ENCODE measurements around the gene TNIP3.
A peak's percentile ranks its signal among the peaks of the same experiment; 100 is the strongest.
"Not testable (repeated sequence)": the region's sequence is repeated elsewhere in the genome, so short reads cannot be mapped to it uniquely, and the experiment has no call there.

TNIP3 gene, protein sequence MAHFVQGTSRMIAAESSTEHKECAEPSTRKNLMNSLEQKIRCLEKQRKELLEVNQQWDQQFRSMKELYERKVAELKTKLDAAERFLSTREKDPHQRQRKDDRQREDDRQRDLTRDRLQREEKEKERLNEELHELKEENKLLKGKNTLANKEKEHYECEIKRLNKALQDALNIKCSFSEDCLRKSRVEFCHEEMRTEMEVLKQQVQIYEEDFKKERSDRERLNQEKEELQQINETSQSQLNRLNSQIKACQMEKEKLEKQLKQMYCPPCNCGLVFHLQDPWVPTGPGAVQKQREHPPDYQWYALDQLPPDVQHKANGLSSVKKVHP

DNA sequence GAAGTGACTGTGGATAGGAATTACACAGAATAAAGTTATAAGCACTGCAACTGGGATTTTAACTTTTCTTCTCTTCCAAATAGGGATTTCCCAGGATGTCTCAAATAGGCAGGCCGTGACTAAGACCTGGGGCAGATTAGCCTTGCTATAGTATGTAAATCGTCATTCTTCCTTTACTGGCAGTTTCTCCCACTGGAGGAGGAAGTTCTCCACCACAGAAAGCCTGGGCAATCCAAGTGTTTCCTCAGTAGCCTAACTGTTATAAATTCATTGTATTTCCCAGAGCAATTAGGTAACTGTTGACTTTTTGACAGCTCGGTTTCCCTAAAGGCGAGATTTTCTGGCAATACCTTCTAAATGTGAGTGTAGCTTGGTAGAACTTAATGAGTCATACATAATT is at the start of gene TNIP3:
TNIP3 (minus strand) TSS at position 31 of the 400 bp plus-strand sequence. CDS start 196 bp downstream, outside the sequence.
- DNase-seq (ENCODE audit: low read depth), result no peak

DNA sequence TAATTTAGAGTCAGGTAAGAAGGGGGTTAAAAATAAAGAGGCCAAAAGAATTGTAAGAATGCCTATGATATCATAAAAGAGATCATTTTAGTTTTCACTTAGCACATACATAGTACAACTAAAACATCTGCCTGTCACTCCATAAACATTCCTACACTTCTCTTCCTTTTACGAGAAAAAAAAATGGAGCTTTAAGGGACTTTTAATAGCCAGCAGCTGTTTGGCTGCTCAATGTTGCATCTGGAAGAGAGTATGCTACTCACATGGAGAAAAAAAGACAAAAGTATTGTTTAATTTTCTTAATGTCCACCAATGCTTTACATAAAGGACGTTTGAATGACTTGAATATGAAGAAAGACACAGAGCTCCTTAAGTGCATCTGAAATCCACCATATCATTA is 48.7 kb upstream of the TNIP3 start:
- DNase-seq (ENCODE audit: low read depth), result no peak

DNA sequence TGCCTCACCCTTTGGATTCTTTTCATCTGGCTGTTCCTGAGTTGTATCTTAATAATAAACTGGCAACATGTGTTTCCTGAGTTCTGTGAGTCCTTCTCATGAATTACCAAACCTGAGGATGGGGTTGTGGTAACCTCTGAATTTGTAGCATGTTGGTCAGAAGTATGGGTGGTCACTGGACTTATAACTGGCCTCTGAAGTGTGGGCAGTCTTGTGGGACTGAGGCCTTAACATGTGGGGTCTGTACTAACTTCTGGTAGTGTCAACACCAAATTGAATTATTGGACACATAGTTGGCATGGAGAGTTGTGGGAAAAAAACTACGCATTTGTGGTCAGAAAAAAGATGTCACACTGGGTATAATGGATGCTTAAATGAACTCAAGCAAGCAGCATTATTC is 45.0 kb upstream of the TNIP3 start:
- no peak for DNase-seq (ENCODE audit: low read depth)

DNA sequence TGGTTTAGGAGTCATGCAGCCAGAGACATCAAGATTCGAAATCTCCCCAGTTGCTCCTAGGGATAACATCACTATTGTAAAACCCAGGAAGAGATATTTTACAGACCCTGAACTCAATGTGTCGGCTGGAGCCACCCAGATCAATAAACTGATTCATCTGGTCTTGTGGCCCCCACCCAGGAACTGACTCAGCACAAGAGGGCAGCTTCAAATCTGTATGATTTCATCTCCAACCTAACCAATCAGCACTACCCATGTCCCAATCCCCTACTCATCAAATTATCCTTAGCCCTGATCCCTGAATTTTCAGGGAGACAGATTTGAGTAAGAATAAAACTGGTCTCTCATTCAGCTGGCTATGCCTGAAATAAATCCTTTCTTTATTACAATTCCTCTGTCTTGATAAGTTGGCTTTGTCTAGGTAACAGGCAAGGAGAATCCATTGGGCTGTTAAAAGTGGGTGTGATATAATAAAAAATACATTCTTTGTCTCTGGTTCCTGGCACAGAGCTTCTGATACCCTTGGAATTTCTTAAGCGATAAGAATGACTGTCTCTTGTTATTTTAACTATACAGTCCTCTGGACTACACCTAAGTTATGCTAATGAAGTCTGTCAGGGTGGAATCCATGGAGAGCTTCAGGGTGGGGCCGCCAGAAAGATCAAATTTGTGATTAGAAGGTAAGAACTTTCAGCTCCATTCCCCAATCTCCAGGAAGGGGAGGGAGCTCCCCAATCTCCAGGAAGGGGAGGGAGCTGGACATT is 44.3 kb upstream of the TNIP3 start:
- DNase-seq (ENCODE audit: low read depth), result no peak

DNA sequence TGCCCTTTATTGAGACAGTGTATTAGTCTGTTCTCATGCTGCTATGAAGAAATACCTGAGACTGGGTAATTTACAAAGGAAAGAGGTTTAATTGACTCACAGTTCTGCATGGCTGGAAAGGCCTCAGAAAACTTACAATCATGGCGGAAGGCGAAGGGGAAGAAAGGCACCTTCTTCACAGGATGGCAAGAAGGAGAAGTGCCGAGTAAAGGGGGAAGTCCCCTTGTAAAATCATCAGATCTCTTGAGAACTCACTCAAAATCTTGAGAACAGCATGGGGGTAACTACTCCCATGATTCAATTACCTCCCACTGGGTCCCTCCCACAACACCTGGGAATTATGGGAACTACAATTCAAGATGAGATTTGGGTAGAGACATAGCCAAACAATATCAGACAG is 41.7 kb upstream of the TNIP3 start:
- not testable (repeated sequence) for DNase-seq (ENCODE audit: low read depth)

DNA sequence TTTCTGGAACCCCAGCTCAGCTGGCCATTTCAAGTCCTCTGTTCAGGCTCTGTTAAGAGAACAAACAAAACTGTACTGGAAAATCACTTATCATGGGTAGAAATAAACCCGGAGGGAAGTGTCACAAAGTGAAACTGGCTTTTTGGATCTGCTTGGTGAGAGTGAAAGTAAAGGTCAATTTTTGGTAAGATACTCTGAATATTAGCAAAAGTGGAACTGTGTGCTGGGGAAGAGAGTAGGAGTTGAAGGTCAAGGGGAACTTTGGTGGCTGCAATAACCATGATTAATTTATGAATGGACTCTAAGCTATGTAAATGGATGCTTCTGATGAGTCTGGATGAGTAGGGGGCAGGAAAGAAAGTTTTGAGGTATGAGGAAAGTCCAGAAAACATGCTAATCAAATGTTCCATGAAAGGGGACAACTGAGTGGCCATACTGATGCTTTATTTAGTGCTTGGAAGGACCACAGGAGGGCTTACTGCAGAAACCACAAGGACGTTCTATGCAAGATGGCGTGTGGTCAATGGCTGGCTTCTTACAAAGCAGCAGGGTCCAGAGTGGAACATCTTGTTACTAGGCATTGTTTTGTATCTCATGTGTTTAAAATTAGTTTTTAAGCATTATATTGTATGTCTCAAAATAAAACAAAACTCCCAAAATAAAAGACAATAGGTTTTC is 36.8 kb upstream of the TNIP3 start:
- DNase-seq (ENCODE audit: low read depth), result no peak

DNA sequence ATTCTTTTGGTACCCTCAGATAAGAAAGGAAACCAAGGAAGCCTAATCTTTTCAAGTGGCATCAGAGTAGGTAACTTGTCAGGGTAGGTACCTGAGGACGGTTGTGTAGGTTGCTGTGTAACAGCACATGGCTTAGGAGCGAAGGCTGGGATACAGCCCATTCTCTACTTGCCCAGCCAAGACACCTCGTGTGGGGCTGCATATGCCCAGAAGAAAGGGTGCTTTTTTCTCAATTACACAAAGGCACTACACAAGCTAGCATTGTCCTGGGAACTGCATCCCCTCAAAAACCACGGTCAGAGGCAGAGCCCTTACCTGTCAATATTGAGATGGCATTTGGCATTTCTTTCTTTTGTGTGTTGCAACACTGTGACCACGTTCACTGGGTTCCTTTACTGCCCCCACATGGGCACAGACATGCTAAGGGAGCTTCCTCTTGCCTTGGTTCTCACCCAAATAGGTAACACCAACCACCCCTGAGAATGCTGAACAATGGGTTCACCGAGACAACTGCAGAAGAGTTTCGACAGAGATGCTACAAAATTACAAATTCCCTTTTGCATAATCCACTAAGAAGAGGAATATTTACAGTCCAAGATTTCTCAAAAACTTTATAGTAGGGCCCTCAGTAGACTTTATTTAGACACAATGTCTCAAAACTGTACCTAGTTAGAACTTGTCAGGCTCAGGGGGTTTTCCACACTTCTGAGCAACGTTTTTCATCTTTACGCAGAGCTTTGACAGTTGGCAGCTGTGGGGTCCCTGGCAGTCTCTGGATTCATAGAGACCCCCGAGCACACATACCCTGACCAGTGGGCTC is 35.8 kb upstream of the TNIP3 start:
- no peak for DNase-seq (ENCODE audit: low read depth)

DNA sequence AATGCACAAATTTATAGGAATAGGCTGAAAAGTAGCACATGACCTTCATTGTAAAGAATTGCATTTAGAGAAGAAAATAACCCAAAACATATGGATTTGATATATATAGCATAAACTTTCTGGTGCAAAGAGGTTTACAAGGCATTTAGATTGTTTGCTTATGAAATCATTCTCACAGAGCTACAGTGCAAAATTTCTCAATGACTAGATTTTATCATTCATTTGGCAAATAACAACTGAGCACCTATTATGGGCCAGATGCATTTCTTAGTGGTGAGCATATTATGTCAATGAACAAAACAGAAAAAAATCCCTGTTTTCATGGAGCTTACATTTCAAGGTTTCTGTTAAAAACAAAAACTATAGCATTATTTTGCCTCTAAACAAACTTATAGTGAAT is 34.1 kb upstream of the TNIP3 start:
- DNase-seq (ENCODE audit: low read depth), result no peak

- DNase-seq (ENCODE audit: low read depth), result no peak
Observed at GRCh38 chr4:121195649-121196048, 31.5 kb upstream of the TNIP3 start.

GRCh38 chr4:121192480-121192879 is 28.4 kb upstream of the TNIP3 start:
- DNase-seq (ENCODE audit: low read depth), result peak; percentile 27

GRCh38 chr4:121192013-121192412 is 27.9 kb upstream of the TNIP3 start:
- DNase-seq (ENCODE audit: low read depth), result no peak

GRCh38 chr4:121191361-121191760 is 27.2 kb upstream of the TNIP3 start:
- no peak for DNase-seq (ENCODE audit: low read depth)

GRCh38 chr4:121190389-121190788 is 26.3 kb upstream of the TNIP3 start:
- DNase-seq (ENCODE audit: low read depth), result no peak

GRCh38 chr4:121189326-121190215 is 25.4 kb upstream of the TNIP3 start:
- no peak for DNase-seq (ENCODE audit: low read depth)

GRCh38 chr4:121187206-121187605 is 23.1 kb upstream of the TNIP3 start:
- no peak for DNase-seq (ENCODE audit: low read depth)

DNA sequence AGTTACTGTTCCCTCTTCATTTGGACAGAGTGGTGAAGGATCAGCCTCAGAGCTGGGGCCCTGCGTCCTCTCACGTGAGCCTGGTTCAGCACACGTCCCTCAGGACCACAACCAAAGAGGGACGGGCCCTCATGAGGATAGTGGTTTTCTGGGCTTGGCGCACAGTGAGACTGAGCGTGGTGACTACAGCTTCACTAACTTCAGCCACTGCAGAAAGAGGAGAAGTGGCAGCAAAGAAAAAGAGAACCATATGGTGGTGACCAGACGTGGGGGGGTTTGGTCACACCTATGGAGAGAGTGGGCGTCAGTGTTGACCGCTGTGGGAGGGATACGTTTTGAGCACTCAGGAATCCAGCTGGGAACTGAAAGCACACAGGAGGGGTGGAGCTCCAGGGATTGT is 21.8 kb upstream of the TNIP3 start:
- no peak for DNase-seq (ENCODE audit: low read depth)

DNA sequence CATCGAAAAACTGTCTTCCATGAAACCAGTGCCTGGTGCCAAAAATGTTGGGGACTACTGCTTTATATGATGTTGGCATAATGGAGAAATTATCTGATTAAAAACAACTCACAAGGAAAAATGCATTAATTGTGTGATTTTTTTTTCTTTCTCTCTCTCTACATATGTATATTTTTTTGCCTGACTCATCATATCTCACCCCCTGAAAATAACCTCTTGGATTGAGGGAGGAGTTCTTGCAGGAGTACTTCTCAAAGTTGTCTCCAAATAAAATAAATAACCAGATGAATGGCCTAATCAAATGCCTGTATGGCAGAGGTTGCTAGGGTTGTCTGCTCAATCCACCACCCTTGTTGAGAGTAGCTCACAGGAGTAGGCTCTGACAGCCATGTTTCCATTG is 19.9 kb upstream of the TNIP3 start:
- no peak for DNase-seq (ENCODE audit: low read depth)

DNA sequence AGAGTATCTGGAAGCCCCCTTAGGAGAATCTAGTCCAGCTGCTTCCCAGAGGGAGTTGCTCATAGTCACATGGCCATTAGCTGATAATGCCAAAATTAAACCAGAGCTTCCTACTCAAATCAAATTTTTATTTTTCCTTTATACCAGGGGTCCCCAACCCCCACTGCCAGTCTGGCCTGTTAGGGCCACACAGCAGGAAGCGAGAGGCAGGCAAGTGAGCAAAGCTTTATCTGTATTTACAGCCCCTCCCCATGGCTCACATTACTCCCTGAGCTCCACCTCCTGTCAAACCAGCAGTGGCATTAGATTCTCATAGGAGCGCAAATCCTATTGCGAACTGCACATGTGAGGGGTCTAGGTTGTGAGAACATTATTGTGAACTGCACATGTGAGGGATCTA is 19.2 kb upstream of the TNIP3 start:
- no peak for DNase-seq (ENCODE audit: low read depth)

DNA sequence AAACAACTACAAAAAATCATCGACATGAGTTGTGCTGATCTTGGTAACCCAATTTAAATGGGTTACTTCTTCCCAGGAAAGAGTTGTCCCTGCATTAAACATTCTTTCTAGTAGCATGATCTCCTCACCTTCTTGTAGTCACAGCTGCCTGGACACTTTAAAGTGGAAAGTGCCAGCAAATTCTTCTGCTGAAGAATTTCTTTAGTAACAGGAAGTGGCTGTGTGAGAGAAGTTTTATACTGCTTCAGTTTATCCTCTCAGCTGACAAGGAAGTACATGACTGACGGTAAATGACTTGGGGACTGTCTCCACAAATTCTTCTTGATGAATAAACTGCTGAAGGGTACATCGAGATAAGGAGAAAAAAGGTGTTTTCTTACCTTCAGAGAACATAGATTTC is 18.2 kb upstream of the TNIP3 start:
- DNase-seq (ENCODE audit: low read depth), result no peak

GRCh38 chr4:121181493-121181892 is 17.4 kb upstream of the TNIP3 start:
- DNase-seq (ENCODE audit: low read depth), result no peak

DNA sequence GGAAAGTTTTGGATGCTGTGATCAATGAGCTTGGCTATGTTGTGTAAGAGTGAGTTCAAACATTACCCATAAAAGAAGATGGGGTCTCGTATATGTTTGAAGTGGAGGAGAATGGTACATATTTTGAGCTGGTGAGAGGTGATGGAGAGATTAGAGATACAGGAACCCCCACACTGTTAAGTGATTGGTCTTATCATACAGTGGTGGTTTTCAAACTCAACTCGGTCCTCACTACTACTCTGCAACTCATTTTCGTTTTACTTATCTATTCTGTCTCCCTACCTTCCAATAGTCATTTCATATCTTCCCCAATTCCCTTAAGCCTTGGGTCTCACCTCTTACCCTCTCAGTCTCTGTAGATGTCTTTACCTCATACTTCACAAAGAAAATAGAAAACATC is 16.4 kb upstream of the TNIP3 start:
- DNase-seq (ENCODE audit: low read depth), result no peak
